Measurements from ENCODE around the gene GRIN2C.

Gene GRIN2C

DNA sequence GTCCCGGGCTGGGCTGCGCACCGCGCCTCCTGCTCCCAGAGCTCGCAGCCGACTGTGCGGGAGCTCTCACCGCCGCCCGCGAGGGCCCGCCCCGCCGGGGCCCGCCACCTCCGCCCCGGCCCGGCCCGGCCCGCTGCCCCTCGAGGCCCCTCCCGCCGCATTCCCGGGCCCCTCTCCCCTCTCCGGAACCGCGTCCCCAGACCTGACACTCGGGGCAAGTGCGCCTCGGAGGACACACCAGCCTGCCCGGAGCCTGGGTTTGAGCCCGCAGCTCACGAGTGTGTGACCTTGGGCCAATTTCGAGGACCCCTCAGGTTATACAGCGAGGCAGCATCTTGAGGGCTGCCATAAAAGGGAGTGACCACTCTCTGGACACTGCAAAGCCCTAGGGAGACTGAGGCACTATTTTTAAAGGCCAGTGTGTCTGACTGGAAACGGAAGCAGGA is 2.0 kb upstream of the GRIN2C start:
- ChIA-PET POLR2A (interaction anchor here (0.9 to 5.0 kb wide), 8 partner anchors 9 to 123 kb away, joined by 3 to 40 read pairs (median 4); partner anchors contain the start of genes FDXR and NAT9), CTCF (interaction anchor here (0.6 to 14.4 kb wide), 36 partner anchors 11 to 874 kb away, joined by 3 to 338 read pairs (median 6); partner anchors contain the start of genes FDXR, NAT9, NHERF1 and RAB37)
- H3K4me3 ChIP-seq (ENCODE audit: low read depth, low read length) = no peak overlapping the region
- no peak overlapping the region for H3K27ac ChIP-seq (ENCODE audit: extremely low read depth, low read depth, low read length)
- peaks cover 0 to 42% of the 10 kb centered on the region in 2 experiments; a peak in 1 of 3 replicates for H3K36me3 ChIP-seq (ENCODE audit: control insufficient read depth in 2 of 2, insufficient read depth in 1 of 2, low read length in 2 of 2)
- TF ChIP-seq ZNF626 (tag by site-specific recombination; IDR thresholded peaks at IDR 0.05) = no peak
- no peak for TF ChIP-seq ZNF24 (tag by site-specific recombination; IDR thresholded peaks at IDR 0.05)
- TF ChIP-seq ZNF660 (tag by site-specific recombination; IDR thresholded peaks at IDR 0.05) = no peak
- TF ChIP-seq, protein P1, sequence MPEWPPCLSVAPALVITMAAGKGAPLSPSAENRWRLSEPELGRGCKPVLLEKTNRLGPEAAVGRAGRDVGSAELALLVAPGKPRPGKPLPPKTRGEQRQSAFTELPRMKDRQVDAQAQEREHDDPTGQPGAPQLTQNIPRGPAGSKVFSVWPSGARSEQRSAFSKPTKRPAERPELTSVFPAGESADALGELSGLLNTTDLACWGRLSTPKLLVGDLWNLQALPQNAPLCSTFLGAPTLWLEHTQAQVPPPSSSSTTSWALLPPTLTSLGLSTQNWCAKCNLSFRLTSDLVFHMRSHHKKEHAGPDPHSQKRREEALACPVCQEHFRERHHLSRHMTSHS (tag by site-specific recombination; IDR thresholded peaks at IDR 0.05) = no peak
- TF ChIP-seq, protein P2, sequence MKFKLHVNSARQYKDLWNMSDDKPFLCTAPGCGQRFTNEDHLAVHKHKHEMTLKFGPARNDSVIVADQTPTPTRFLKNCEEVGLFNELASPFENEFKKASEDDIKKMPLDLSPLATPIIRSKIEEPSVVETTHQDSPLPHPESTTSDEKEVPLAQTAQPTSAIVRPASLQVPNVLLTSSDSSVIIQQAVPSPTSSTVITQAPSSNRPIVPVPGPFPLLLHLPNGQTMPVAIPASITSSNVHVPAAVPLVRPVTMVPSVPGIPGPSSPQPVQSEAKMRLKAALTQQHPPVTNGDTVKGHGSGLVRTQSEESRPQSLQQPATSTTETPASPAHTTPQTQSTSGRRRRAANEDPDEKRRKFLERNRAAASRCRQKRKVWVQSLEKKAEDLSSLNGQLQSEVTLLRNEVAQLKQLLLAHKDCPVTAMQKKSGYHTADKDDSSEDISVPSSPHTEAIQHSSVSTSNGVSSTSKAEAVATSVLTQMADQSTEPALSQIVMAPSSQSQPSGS (tag by site-specific recombination; IDR thresholded peaks at IDR 0.05; ENCODE audit: low read depth) = no peak
- TF ChIP-seq SP2 (tag by site-specific recombination; IDR thresholded peaks at IDR 0.05) = no peak
- no peak for TF ChIP-seq ZNF140 (tag by site-specific recombination; IDR thresholded peaks at IDR 0.05)
- TF ChIP-seq ZNF175 (tag by site-specific recombination; IDR thresholded peaks at IDR 0.05) = no peak
- H3K4me1 ChIP-seq (ENCODE audit: control insufficient read depth, insufficient read depth, low read length) = 0 out of 2 replicates have a peak, but pooled peaks cover 2% of the 10 kb centered on the region
- no peaks in the 10 kb centered on the region for H3K9me3 ChIP-seq (ENCODE audit: control insufficient read depth, insufficient read depth, low read depth, low read length)

DNA sequence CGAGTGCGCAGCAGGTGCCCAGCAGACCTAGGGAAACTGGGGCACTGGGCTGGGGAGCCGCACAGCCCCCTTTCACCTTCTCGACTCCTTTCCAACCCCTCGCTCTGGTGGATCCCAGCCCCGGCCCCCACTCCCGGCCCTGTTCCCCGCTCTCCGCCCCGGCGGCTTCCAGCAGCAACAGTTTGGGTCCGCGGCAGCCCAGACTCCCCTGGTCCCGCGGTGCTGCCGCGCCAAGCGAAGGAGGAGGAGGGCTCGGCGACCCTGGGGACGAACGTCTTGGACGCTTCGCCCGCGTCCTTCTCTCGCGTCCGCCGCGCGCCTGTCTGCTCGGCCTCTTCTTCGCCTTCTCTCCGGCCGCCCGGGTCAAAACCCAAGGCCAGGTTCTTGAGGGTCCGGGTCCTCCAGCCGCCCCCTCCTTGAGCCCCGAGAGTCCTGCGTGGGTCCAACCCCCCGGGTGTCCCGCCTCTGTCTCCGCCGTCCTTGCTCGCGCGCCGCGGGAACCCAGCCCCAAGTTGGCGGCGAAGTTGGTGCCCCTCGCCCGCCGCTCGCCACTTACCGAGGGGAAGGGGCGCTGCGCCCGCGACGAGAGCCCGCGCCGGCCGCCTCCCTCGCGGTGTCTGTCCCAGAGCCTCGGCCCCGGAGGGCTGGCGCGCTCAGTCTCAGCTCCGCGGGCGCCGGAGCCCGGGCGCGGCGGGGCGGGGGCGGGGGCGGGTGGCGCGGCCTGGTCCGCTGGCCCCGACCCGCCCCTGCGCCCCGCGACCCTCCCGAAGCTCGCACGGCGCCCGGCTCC is 1.4 kb upstream of the GRIN2C start:
- H3K4me3 ChIP-seq (ENCODE audit: low read depth, low read length) = no peak overlapping the region
- ChIA-PET CTCF (interaction anchor here (0.6 to 14.4 kb wide), 15 partner anchors 12 to 303 kb away, joined by 3 to 338 read pairs (median 14); partner anchors contain the start of genes FDXR and NHERF1), POLR2A (interaction anchor here (1.5 to 5.0 kb wide), 2 partner anchors 12 to 85 kb away, joined by 4 to 40 read pairs; partner anchors contain the start of genes FDXR and NAT9)
- H3K36me3 ChIP-seq (ENCODE audit: control insufficient read depth in 2 of 2, insufficient read depth in 1 of 2, low read length in 2 of 2) = peaks cover 0 to 37% of the 10 kb centered on the region in 2 experiments; a peak in 1 of 3 replicates
- no peak overlapping the region for H3K27ac ChIP-seq (ENCODE audit: extremely low read depth, low read depth, low read length)
- 0 out of 2 replicates have a peak, but pooled peaks cover 2% of the 10 kb centered on the region for H3K4me1 ChIP-seq (ENCODE audit: control insufficient read depth, insufficient read depth, low read length)
- no peaks in the 10 kb centered on the region for H3K9me3 ChIP-seq (ENCODE audit: control insufficient read depth, insufficient read depth, low read depth, low read length)
- TF ChIP-seq KLF10 (tag by site-specific recombination; IDR thresholded peaks at IDR 0.05) = no peak
- TF ChIP-seq, protein P3, sequence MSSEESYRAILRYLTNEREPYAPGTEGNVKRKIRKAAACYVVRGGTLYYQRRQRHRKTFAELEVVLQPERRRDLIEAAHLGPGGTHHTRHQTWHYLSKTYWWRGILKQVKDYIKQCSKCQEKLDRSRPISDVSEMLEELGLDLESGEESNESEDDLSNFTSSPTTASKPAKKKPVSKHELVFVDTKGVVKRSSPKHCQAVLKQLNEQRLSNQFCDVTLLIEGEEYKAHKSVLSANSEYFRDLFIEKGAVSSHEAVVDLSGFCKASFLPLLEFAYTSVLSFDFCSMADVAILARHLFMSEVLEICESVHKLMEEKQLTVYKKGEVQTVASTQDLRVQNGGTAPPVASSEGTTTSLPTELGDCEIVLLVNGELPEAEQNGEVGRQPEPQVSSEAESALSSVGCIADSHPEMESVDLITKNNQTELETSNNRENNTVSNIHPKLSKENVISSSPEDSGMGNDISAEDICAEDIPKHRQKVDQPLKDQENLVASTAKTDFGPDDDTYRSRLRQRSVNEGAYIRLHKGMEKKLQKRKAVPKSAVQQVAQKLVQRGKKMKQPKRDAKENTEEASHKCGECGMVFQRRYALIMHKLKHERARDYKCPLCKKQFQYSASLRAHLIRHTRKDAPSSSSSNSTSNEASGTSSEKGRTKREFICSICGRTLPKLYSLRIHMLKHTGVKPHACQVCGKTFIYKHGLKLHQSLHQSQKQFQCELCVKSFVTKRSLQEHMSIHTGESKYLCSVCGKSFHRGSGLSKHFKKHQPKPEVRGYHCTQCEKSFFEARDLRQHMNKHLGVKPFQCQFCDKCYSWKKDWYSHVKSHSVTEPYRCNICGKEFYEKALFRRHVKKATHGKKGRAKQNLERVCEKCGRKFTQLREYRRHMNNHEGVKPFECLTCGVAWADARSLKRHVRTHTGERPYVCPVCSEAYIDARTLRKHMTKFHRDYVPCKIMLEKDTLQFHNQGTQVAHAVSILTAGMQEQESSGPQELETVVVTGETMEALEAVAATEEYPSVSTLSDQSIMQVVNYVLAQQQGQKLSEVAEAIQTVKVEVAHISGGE (tag by site-specific recombination; conservative IDR thresholded peaks at IDR 0.05; ENCODE audit: low read depth) = no peak
- no peak for TF ChIP-seq ZNF585B (tag by site-specific recombination; IDR thresholded peaks at IDR 0.05)
- TF ChIP-seq ZNF473 (tag by site-specific recombination; IDR thresholded peaks at IDR 0.05) = no peak
- TF ChIP-seq ZNF140 (tag by site-specific recombination; IDR thresholded peaks at IDR 0.05) = no peak
- TF ChIP-seq, protein P4, sequence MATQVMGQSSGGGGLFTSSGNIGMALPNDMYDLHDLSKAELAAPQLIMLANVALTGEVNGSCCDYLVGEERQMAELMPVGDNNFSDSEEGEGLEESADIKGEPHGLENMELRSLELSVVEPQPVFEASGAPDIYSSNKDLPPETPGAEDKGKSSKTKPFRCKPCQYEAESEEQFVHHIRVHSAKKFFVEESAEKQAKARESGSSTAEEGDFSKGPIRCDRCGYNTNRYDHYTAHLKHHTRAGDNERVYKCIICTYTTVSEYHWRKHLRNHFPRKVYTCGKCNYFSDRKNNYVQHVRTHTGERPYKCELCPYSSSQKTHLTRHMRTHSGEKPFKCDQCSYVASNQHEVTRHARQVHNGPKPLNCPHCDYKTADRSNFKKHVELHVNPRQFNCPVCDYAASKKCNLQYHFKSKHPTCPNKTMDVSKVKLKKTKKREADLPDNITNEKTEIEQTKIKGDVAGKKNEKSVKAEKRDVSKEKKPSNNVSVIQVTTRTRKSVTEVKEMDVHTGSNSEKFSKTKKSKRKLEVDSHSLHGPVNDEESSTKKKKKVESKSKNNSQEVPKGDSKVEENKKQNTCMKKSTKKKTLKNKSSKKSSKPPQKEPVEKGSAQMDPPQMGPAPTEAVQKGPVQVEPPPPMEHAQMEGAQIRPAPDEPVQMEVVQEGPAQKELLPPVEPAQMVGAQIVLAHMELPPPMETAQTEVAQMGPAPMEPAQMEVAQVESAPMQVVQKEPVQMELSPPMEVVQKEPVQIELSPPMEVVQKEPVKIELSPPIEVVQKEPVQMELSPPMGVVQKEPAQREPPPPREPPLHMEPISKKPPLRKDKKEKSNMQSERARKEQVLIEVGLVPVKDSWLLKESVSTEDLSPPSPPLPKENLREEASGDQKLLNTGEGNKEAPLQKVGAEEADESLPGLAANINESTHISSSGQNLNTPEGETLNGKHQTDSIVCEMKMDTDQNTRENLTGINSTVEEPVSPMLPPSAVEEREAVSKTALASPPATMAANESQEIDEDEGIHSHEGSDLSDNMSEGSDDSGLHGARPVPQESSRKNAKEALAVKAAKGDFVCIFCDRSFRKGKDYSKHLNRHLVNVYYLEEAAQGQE (tag by site-specific recombination; IDR thresholded peaks at IDR 0.05) = no peak
- TF ChIP-seq ZNF837 (tag by site-specific recombination; IDR thresholded peaks at IDR 0.05) = no peak
- TF ChIP-seq ZNF311 (tag by site-specific recombination; IDR thresholded peaks at IDR 0.05; ENCODE audit: borderline replicate concordance) = no peak
- TF ChIP-seq, protein P5, sequence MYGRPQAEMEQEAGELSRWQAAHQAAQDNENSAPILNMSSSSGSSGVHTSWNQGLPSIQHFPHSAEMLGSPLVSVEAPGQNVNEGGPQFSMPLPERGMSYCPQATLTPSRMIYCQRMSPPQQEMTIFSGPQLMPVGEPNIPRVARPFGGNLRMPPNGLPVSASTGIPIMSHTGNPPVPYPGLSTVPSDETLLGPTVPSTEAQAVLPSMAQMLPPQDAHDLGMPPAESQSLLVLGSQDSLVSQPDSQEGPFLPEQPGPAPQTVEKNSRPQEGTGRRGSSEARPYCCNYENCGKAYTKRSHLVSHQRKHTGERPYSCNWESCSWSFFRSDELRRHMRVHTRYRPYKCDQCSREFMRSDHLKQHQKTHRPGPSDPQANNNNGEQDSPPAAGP (tag by site-specific recombination; IDR thresholded peaks at IDR 0.05) = no peak
- TF ChIP-seq ZSCAN23 (tag by site-specific recombination; IDR thresholded peaks at IDR 0.05) = no peak
- TF ChIP-seq, protein P6, sequence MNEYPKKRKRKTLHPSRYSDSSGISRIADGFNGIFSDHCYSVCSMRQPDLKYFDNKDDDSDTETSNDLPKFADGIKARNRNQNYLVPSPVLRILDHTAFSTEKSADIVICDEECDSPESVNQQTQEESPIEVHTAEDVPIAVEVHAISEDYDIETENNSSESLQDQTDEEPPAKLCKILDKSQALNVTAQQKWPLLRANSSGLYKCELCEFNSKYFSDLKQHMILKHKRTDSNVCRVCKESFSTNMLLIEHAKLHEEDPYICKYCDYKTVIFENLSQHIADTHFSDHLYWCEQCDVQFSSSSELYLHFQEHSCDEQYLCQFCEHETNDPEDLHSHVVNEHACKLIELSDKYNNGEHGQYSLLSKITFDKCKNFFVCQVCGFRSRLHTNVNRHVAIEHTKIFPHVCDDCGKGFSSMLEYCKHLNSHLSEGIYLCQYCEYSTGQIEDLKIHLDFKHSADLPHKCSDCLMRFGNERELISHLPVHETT (tag by site-specific recombination; IDR thresholded peaks at IDR 0.05) = no peak
- TF ChIP-seq ZNF184 (tag by site-specific recombination; IDR thresholded peaks at IDR 0.05) = no peak

Measured in HEK293 (cell line).